GM12878 (cell line): ENCODE measurements around the gene CAMKMT. TPM values are rescaled to one million over a fixed set of nuclear protein-coding genes. Genes with fewer than 3 reads are reported as not detected.

Source experiments
- ATAC-seq: fragments of 200-7000 bp; cut with Tn5 transposase; 3 replicates; pipeline ENCODE4 v1.9.1; 2020; ENCODE audit warnings: mild to moderate bottlenecking, moderate library complexity
- BruUV-seq: library from RNA; stranded (reverse); fragments of 400-500 nt; replicated peaks from 2 replicates; lab custom pipeline; 2021; lab: Mats Ljungman, UMichigan
- CTCF ChIA-PET: fragments of 300-600 bp; sonication (Branson Sonifier 250); formaldehyde crosslinking; extraction: SDS; loops from one replicate; lab custom pipeline; 2021; ENCODE audit warnings: inconsistent platforms; lab: Yijun Ruan, JAX
- POLR2A ChIA-PET: fragments of 350-600 bp; formaldehyde crosslinking; extraction: SDS; loops from one replicate; lab custom pipeline; 2021; ENCODE audit warnings: inconsistent platforms; lab: Charles Lee
- RAD21 ChIA-PET: fragments of 300-600 bp; sonication (Branson Sonifier 250); formaldehyde crosslinking; loops from one replicate; lab custom pipeline; 2023; ENCODE audit warnings: antibody characterized with exemption; ENCODE audit not compliant: unreplicated experiment; lab: Charles Lee
- SMC1A ChIA-PET: fragments of 300-600 bp; sonication (Branson Sonifier 250); formaldehyde crosslinking; loops from one replicate; lab custom pipeline; 2023; ENCODE audit not compliant: unreplicated experiment, uncharacterized antibody; lab: Charles Lee
- DNase-seq: peaks from one replicate; pipeline ENCODE4 v3.0.0-alpha.2; 2011; ENCODE audit warnings: low read depth, low spot score
- FAIRE-seq: peaks from 3 replicates; lab custom pipeline; 2011; peaks lifted over from hg19 to GRCh38; lab: Jason Lieb, UNC
- H2AFZ ChIP-seq: 2 replicates; pipeline ENCODE4 v1.6.0; 2011; ENCODE audit warnings: low read depth, low read length, control low read depth; ENCODE audit not compliant: control insufficient read depth
- H3K27ac ChIP-seq: 2 replicates; pipeline ENCODE4 v1.5.1; 2011; ENCODE audit warnings: control low read depth; ENCODE audit not compliant: control insufficient read depth, insufficient read depth
- H3K27me3 ChIP-seq, 2 experiments: replicated peaks in 1 of 2; 2 replicates each; pipeline versions ENCODE4 v1.6.0 to v1.6.1; 2011; ENCODE audit warnings: low read length in 1 of 2; ENCODE audit not compliant: control insufficient read depth in 2 of 2, insufficient read depth in 2 of 2
- H3K36me3 ChIP-seq, 2 experiments: 2 replicates each; pipeline ENCODE4 v1.5.1; 2011; ENCODE audit warnings: low read length in 1 of 2; ENCODE audit not compliant: control insufficient read depth in 2 of 2, insufficient read depth in 2 of 2
- H3K4me1 ChIP-seq: 2 replicates; pipeline ENCODE4 v1.6.1; 2011; ENCODE audit warnings: mild to moderate bottlenecking, low read length, moderate library complexity, mixed read lengths; ENCODE audit not compliant: control insufficient read depth, insufficient read depth
- H3K4me2 ChIP-seq: 2 replicates; pipeline ENCODE4 v1.6.0; 2011; ENCODE audit warnings: control low read depth; ENCODE audit not compliant: control insufficient read depth, insufficient read depth
- H3K4me3 ChIP-seq: fragments of 200-600 bp; sonication (generic); 2 replicates; pipeline ENCODE4 v1.5.1; 2016
- H3K79me2 ChIP-seq: 2 replicates; pipeline ENCODE4 v1.6.0; 2011; ENCODE audit warnings: low read length; ENCODE audit not compliant: control insufficient read depth, insufficient read depth
- H3K9ac ChIP-seq: 2 replicates; pipeline ENCODE4 v1.8.0; 2011; ENCODE audit warnings: low read length, control low read depth, mixed read lengths; ENCODE audit not compliant: control insufficient read depth, insufficient read depth
- H3K9me3 ChIP-seq: replicated peaks from 3 replicates; pipeline ENCODE4 v1.5.1; 2011; ENCODE audit warnings: mild to moderate bottlenecking, low read length; ENCODE audit not compliant: control insufficient read depth, insufficient read depth
- H4K20me1 ChIP-seq: 2 replicates; pipeline ENCODE4 v1.6.0; 2011; ENCODE audit not compliant: control insufficient read depth, insufficient read depth
- ATF2 ChIP-seq: IDR thresholded peaks from 2 replicates; pipeline ENCODE4 v1.6.1; 2012; ENCODE audit warnings: low read length, inconsistent platforms
- FOXM1 ChIP-seq: IDR thresholded peaks from 2 replicates; pipeline ENCODE4 v1.6.1; 2012; ENCODE audit warnings: low read depth, mild to moderate bottlenecking, inconsistent platforms, low read length, moderate library complexity
- JUNB ChIP-seq: IDR thresholded peaks from 2 replicates; pipeline ENCODE4 v1.6.1; 2016; ENCODE audit warnings: antibody characterized with exemption, mild to moderate bottlenecking
- NFIC ChIP-seq: IDR thresholded peaks from 2 replicates; pipeline ENCODE4 v1.6.1; 2012; ENCODE audit warnings: low read depth, mild to moderate bottlenecking, inconsistent platforms, low read length, moderate library complexity
- NFYB ChIP-seq: IDR thresholded peaks from 2 replicates; pipeline ENCODE4 v1.6.1; 2011; ENCODE audit warnings: low read depth, mild to moderate bottlenecking, low read length, improper control_type of control experiment, moderate library complexity; ENCODE audit not compliant: insufficient read depth
- RELB ChIP-seq: fragments of 450-650 bp; IDR thresholded peaks from 2 replicates; pipeline ENCODE4 v1.6.1; 2017; ENCODE audit warnings: low read depth, mild to moderate bottlenecking, moderate library complexity
- RUNX3 ChIP-seq: IDR thresholded peaks from 2 replicates; pipeline ENCODE4 v1.6.1; 2012; ENCODE audit warnings: low read length, inconsistent platforms
- SKIL ChIP-seq: fragments of 450-650 bp; IDR thresholded peaks from 2 replicates; pipeline ENCODE4 v1.6.1; 2017; ENCODE audit warnings: mild to moderate bottlenecking, low read depth, inconsistent platforms; ENCODE audit not compliant: poor library complexity, severe bottlenecking
- SMARCA5 ChIP-seq: fragments of 450-650 bp; IDR thresholded peaks from 2 replicates; pipeline ENCODE4 v1.6.1; 2017; ENCODE audit warnings: mild to moderate bottlenecking
- SREBF2 ChIP-seq: IDR thresholded peaks from 2 replicates; pipeline ENCODE4 v1.6.1; 2012; ENCODE audit warnings: mild to moderate bottlenecking, low read length
- TARDBP ChIP-seq: IDR thresholded peaks from 2 replicates; pipeline ENCODE4 v1.6.1; 2016; ENCODE audit warnings: borderline replicate concordance
- YY1 ChIP-seq: IDR thresholded peaks from 2 replicates; pipeline ENCODE4 v1.6.1; 2011; ENCODE audit warnings: low read depth, mild to moderate bottlenecking, low read length
- ZNF687 ChIP-seq: fragments of 450-650 bp; IDR thresholded peaks from 2 replicates; pipeline ENCODE4 v1.6.1; 2017; ENCODE audit warnings: mild to moderate bottlenecking, moderate library complexity
- WGBS: methylation state at CpG from one replicate; pipeline ENCODE4 v1.1.6; 2016; ENCODE audit warnings: low lambda C conversion rate; ENCODE audit not compliant: insufficient replicate concordance, insufficient coverage; ENCODE audit errors: missing lambda C conversion rate; 5-methylcytosine and 5-hydroxymethylcytosine counted together
- in situ Hi-C: fragments of 300-500 bp; cut with MboI; formaldehyde crosslinking; loops from 9 replicates; pipeline ENCODE4 v1.14.3; 2018; ENCODE audit warnings: mixed read lengths
- intact Hi-C: fragments of 100-400 bp; cut with micrococcal nuclease; formaldehyde crosslinking; loops from one replicate; pipeline ENCODE4 v1.14.2; 2022; ENCODE audit not compliant: unreplicated experiment
- polyA plus RNA-seq, 11 experiments: library from polyadenylated mRNA; depleted of rRNA in 4 of 11; unstranded in 6 of 11; stranded (reverse) in 5 of 11; fragments of >200 nt; fragmentation: Nextera tagmentation in 4 of 11; fragmentation: Illumina TruSeq in 1 of 11; extraction: Ambion mirVana in 4 of 11; extraction: Trizol in 1 of 11; gene quantifications; 1 replicate in 1 of 11; 2 replicates in 10 of 11; pipeline versions ENCODE4 v1.2.1 to v1.2.3, GENCODE V29; 2011 to 2016; ENCODE audit warnings: inconsistent platforms in 2 of 11, missing spikeins in 2 of 11, low read depth in 1 of 11
- total RNA-seq, 4 experiments: library from RNA; depleted of rRNA in 3 of 4; stranded (reverse); fragments of >200 nt in 3 of 4; fragmentation: Illumina TruSeq in 1 of 4; extraction: Trizol in 1 of 4; gene quantifications; 2 replicates each; pipeline versions ENCODE4 v1.2.1 to v1.2.3, GENCODE V29; 2013 to 2021

CAMKMT gene
- total and polyA plus RNA-seq, 10 of the 15 experiments (the other 5 are each of a cell fraction or from before 2014, with no cell fraction given) = 2.7 to 16.0 (median 11.8) TPM

GRCh38 chr2:44744961-44745892 lies 383.5 kb downstream of the CAMKMT start:
- ATAC-seq (no peak), FAIRE-seq (no peak), DNase-seq (no peak)
- Histone ChIP-seq H3K9ac (no peak overlapping the region), H3K4me1 (no peaks in the 10 kb centered on the region), H3K4me2 (no peak overlapping the region), H3K27ac (no peak overlapping the region), H2AFZ (no peak overlapping the region), H3K27me3 (no peaks in the 10 kb centered on the region), H3K36me3 (no peaks in the 10 kb centered on the region), H4K20me1 (no peaks in the 10 kb centered on the region), H3K9me3 (no peaks in the 10 kb centered on the region), H3K79me2 (no peaks in the 10 kb centered on the region), H3K4me3 (no peak overlapping the region)
- SMC1A ChIA-PET = interaction anchor here (0.8 to 2.2 kb wide), 9 partner anchors 10 to 266 kb away, joined by 3 to 8 read pairs (median 5); no protein-coding TSS in a partner anchor
- in situ Hi-C loops (no loop called here), intact Hi-C loops (no loop called here)
- 93% methylated on average over 12 of the region's 12 CpGs for WGBS
- CTCF ChIA-PET = interaction anchor here (0.7 to 1.4 kb wide), 5 partner anchors 13 to 266 kb away, joined by 3 to 5 read pairs (median 4); no protein-coding TSS in a partner anchor
- BruUV-seq = no TSS peak
- RAD21 ChIA-PET = interaction anchor here (0.8 to 1.0 kb wide), 2 partner anchors 37 to 265 kb away, joined by 3 read pairs; no protein-coding TSS in a partner anchor
- POLR2A ChIA-PET = interaction anchor here (0.6 to 1.8 kb wide), 3 partner anchors 10 to 1837 kb away, joined by 3 to 4 read pairs (median 3); no protein-coding TSS in a partner anchor
- TF ChIP-seq TARDBP = no peak
- TF ChIP-seq NFYB = no peak
- TF ChIP-seq SREBF2 = no peak
- no peak for TF ChIP-seq NFIC
- no peak for TF ChIP-seq JUNB
- TF ChIP-seq FOXM1 = no peak
- no peak for TF ChIP-seq RELB
- TF ChIP-seq ATF2 = no peak
- no peak for TF ChIP-seq ZNF687
- TF ChIP-seq SKIL = no peak
- no peak for TF ChIP-seq RUNX3
- TF ChIP-seq YY1 = no peak
- no peak for TF ChIP-seq SMARCA5
